ENCODE measurements around the gene EPHB2. TPM values are rescaled to one million over a fixed set of nuclear protein-coding genes. Genes with fewer than 3 reads are reported as not detected.

Gene EPHB2
- total and polyA plus RNA-seq, 11 donors: 0.11 to 6.3 (median 0.70) TPM

DNA sequence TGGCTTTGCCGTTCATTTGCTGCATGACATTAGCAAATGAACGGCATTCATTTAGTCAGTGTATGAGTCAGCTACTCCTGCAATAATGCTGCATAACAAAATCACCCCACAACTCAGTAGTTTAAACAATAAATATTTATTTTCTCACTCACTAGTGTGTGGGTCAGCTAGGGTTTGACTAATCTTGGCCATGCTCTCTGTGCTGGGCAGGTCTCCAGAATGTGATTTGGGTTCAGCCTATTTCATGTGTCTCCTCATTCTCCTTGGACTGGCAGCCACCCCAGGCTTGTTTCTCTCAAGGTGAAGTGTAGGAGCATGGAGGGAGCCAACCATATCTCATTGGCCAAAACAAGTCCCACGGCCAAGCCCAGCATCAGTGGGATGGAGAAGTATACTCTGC, 157.7 kb downstream of the EPHB2 start:
- H3K27ac ChIP-seq: no peak overlapping the region
- H3K9me3 ChIP-seq: peaks cover 0 to 6% (median 0%) of the 10 kb centered on the region in 12 donors
- intact Hi-C loops (cut with DNase I): loop anchor here in 1 of 10 donors (5.0 kb wide), 1 partner anchor 166 kb away; no protein-coding TSS in a partner anchor
- DNase-seq (no peak), ATAC-seq (no peak)
- TF ChIP-seq, protein P1, sequence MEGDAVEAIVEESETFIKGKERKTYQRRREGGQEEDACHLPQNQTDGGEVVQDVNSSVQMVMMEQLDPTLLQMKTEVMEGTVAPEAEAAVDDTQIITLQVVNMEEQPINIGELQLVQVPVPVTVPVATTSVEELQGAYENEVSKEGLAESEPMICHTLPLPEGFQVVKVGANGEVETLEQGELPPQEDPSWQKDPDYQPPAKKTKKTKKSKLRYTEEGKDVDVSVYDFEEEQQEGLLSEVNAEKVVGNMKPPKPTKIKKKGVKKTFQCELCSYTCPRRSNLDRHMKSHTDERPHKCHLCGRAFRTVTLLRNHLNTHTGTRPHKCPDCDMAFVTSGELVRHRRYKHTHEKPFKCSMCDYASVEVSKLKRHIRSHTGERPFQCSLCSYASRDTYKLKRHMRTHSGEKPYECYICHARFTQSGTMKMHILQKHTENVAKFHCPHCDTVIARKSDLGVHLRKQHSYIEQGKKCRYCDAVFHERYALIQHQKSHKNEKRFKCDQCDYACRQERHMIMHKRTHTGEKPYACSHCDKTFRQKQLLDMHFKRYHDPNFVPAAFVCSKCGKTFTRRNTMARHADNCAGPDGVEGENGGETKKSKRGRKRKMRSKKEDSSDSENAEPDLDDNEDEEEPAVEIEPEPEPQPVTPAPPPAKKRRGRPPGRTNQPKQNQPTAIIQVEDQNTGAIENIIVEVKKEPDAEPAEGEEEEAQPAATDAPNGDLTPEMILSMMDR (IDR thresholded peaks at IDR 0.05): no peak
- no peak for TF ChIP-seq POLR2A (IDR thresholded peaks at IDR 0.05)
- H3K4me3 ChIP-seq: no peak overlapping the region
- H3K27me3 ChIP-seq: peaks cover 0 to 6% (median 0%) of the 10 kb centered on the region in 9 donors
- H3K4me1 ChIP-seq: peaks cover 0 to 12% (median 1%) of the 10 kb centered on the region in 12 donors
- WGBS, 4 donors: 92 to 95% (median 93%) methylated on average over 3 of the region's 3 CpGs
- H3K36me3 ChIP-seq: no peaks in the 10 kb centered on the region

DNA sequence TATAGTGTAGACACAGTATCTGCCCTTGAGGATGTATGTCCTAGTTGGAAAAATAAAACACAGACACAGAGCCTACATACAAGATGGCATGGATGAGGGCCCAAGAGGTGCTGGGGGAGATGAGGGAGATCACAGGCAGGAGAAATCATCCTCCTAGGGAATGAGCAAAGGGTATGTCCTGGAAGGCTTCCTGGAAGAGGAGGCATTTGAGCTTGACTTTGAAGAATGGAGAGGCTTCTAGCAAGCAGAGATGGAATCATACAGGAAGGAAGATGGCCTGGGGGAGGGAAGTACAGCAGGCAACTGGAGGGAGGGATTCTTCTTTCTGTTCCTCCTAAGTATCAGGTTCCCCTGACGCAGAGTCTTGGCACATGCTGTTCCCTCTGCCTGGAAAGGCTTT, 158.7 kb downstream of the EPHB2 start:
- intact Hi-C loops (cut with DNase I): loop anchor here in 1 of 10 donors (5.0 kb wide), 1 partner anchor 167 kb away; no protein-coding TSS in a partner anchor

DNA sequence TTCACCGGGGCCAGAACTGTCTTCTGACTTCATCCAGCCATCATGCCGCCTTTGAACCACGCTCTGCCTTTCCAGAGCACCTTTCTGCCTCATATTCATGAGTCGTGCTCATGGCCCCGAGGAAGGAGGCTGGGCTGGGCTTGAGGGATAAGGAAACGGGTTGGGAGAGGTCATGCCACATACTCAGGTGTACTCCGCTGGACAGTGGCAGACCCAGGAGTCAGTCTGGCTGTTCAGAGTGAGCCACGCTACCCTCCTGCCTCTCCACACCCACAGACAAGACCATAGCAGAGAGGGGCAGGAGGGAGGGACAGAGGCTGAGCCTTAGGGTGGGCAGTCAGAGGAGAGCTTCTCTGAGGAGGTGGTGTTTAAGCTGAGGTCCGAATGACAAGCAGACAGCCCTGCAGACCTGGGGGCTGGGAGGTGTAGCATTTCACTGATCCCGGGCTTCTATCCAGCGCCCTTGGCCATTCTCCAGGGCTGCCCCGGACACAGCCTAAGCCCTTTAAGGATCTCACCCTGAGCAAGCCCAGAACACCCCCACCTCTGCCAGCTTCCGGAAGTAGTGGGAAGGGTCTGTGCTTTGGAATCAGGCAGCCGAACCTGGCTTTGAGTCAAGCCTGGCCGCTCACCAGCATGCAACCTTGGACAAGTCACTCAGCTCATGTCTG, 159.7 kb downstream of the EPHB2 start:
- TF ChIP-seq, protein P1 (IDR thresholded peaks at IDR 0.05): no peak
- TF ChIP-seq POLR2A (IDR thresholded peaks at IDR 0.05): no peak
- Histone ChIP-seq H3K9me3 (peaks cover 0 to 6% (median 0%) of the 10 kb centered on the region in 12 donors), H3K36me3 (no peaks in the 10 kb centered on the region), H3K27me3 (peaks cover 0 to 6% (median 0%) of the 10 kb centered on the region in 9 donors), H3K4me3 (no peak overlapping the region), H3K27ac (no peak overlapping the region), H3K4me1 (peaks cover 0 to 10% (median 1%) of the 10 kb centered on the region in 12 donors)
- ATAC-seq: peak; percentile 42 to 80 (median 69)
- peak; percentile 16 to 73 (median 56) for DNase-seq
- 33 to 42% (median 38%) methylated on average over 15 of the region's 15 CpGs for WGBS, 4 donors
- intact Hi-C loops (cut with DNase I): no loop called here

More for the DNA sequence above, 158.7 kb downstream of the EPHB2 start:
- peaks cover 0 to 6% (median 0%) of the 10 kb centered on the region in 12 donors for H3K9me3 ChIP-seq
- H3K4me3 ChIP-seq: no peak overlapping the region
- H3K27ac ChIP-seq: no peak overlapping the region
- H3K27me3 ChIP-seq: peaks cover 0 to 6% (median 0%) of the 10 kb centered on the region in 9 donors
- peaks cover 0 to 10% (median 1%) of the 10 kb centered on the region in 12 donors for H3K4me1 ChIP-seq
- no peaks in the 10 kb centered on the region for H3K36me3 ChIP-seq
- DNase-seq (no peak), ATAC-seq (no peak)
- no peak for TF ChIP-seq POLR2A (IDR thresholded peaks at IDR 0.05)
- TF ChIP-seq, protein P1 (IDR thresholded peaks at IDR 0.05): no peak
- WGBS, 4 donors: 88 to 96% (median 91%) methylated on average over 1 of the region's 1 CpG

DNA sequence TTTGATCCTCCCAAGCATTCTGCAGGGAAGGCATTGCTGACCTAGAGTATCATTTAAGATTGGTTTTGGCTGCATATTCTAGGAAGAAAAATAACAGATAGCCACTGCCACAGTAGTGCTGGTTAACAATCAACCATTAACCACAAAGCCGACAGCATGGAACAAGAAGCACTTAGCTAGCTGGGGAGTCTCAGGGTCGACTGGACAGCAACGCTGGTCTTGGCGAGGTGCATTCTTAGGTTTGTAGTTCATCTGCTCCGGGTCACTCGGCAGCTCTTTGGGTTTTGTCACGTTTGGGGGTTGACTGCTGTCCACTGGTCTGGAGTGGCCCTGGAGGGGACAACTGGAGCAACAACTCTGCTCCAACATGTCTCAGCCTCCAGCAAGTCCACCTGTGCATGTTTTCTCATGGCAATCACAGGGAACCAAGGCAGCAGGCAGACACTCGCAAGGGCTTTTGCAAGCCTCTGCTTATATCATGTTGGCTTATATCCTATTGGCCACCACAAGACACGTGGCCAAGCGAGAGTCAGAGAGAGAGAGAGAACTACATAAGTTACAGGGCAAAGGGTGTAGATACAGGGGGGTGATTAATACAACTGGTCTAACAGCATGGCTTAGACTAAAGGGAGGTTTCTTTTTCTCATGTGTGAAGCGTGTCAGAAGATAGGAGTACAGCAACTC, 162.5 kb downstream of the EPHB2 start:
- Histone ChIP-seq H3K4me3 (no peak overlapping the region), H3K27me3 (peaks cover 0 to 11% (median 0%) of the 10 kb centered on the region in 9 donors), H3K27ac (no peak overlapping the region), H3K36me3 (no peaks in the 10 kb centered on the region), H3K9me3 (peaks cover 0 to 5% (median 0%) of the 10 kb centered on the region in 12 donors), H3K4me1 (peaks cover 0 to 10% (median 1%) of the 10 kb centered on the region in 12 donors)
- 82 to 88% (median 87%) methylated on average over 8 to 11 of the region's 11 CpGs for WGBS, 4 donors
- no peak for TF ChIP-seq POLR2A (IDR thresholded peaks at IDR 0.05)
- TF ChIP-seq, protein P1 (IDR thresholded peaks at IDR 0.05): no peak
- ATAC-seq: no peak
- DNase-seq: no peak
- intact Hi-C loops (cut with DNase I): no loop called here
